ENCODE results near the gene UMODL1.

UMODL1 gene

GRCh38 chr21:42106425-42106824 lies 35.3 kb downstream of the UMODL1 start:
- TF ChIP-seq CTCF (IDR thresholded peaks at IDR 0.05; ENCODE audit: control insufficient read depth, insufficient read depth, low read depth, low read length, missing control alignments) = no peak
- H3K4me3 ChIP-seq (ENCODE audit: control insufficient read depth, low read depth, low read length) = no peak overlapping the region
- DNase-seq (ENCODE audit: low read depth) = no peak

DNA sequence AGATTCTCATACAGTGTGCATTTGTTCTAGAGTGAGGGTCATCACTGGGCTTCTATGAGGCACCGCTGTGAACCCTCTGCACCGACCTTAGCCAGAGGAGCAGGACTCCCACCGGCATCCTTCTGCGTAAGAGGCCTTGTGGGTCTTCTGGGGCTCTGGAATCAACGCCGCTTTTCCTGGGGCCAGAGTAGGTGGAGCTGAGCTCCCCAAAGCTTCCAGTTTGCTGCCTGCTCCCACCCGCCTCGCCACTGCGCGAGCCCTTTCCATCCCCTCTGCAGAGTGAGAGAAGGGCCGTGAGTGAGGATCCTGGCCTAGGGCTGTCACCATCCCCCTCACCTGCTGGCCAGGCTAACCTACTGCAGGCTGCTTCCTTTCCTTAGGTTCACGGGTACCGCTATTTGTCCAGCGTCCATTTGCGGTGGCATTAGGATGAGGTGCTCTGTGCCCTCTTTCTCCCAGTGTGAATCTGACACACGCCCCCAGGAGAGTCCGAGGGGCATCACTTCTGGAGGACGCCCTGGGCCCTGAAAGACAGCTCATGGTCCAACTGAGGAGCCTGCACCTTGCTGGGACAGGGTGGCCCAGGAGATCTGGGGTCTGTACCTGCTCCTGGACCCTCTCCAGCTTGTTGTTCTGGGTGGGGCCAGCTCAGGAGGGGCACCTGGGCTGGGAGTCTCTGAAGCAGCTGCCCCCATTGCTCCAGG lies 36.2 kb downstream of the UMODL1 start:
- H3K4me3 ChIP-seq (ENCODE audit: control insufficient read depth, low read depth, low read length) = no peak overlapping the region
- DNase-seq (ENCODE audit: low read depth) = no peak
- no peak for TF ChIP-seq CTCF (IDR thresholded peaks at IDR 0.05; ENCODE audit: control insufficient read depth, insufficient read depth, low read depth, low read length, missing control alignments)

- TF ChIP-seq CTCF (IDR thresholded peaks at IDR 0.05; ENCODE audit: control insufficient read depth, insufficient read depth, low read depth, low read length, missing control alignments) = peak; percentile 64
Observed at GRCh38 chr21:42107881-42108553, 36.9 kb downstream of the UMODL1 start.

GRCh38 chr21:42108554-42109340 lies 37.6 kb downstream of the UMODL1 start:
- TF ChIP-seq CTCF (IDR thresholded peaks at IDR 0.05; ENCODE audit: control insufficient read depth, insufficient read depth, low read depth, low read length, missing control alignments) = no peak
- H3K4me3 ChIP-seq (ENCODE audit: control insufficient read depth, low read depth, low read length) = no peak overlapping the region
- no peak for DNase-seq (ENCODE audit: low read depth)

More at GRCh38 chr21:42107881-42108553, 36.9 kb downstream of the UMODL1 start:
- DNase-seq (ENCODE audit: low read depth) = no peak
- no peak overlapping the region for H3K4me3 ChIP-seq (ENCODE audit: control insufficient read depth, low read depth, low read length)

GRCh38 chr21:42109473-42109872 lies 38.4 kb downstream of the UMODL1 start:
- TF ChIP-seq CTCF (IDR thresholded peaks at IDR 0.05; ENCODE audit: control insufficient read depth, insufficient read depth, low read depth, low read length, missing control alignments) = no peak
- no peak overlapping the region for H3K4me3 ChIP-seq (ENCODE audit: control insufficient read depth, low read depth, low read length)
- DNase-seq (ENCODE audit: low read depth) = no peak

GRCh38 chr21:42109873-42110525 lies 38.9 kb downstream of the UMODL1 start:
- TF ChIP-seq CTCF (IDR thresholded peaks at IDR 0.05; ENCODE audit: control insufficient read depth, insufficient read depth, low read depth, low read length, missing control alignments) = no peak

More at GRCh38 chr21:42109873-42110525, 38.9 kb downstream of the UMODL1 start:
- no peak for DNase-seq (ENCODE audit: low read depth)
- H3K4me3 ChIP-seq (ENCODE audit: control insufficient read depth, low read depth, low read length) = no peak overlapping the region
